Measurements from ENCODE around the gene PSENEN.
"Not testable (repeated sequence)": the region's sequence is repeated elsewhere in the genome, so short reads cannot be mapped to it uniquely, and the experiment has no call there.

PSENEN gene

GRCh38 chr19:35721374-35721773 is 24.1 kb upstream of the PSENEN start:
- Histone ChIP-seq H2AK5ac (ENCODE audit: low read length) (no peak overlapping the region), H3K27me3 (ENCODE audit: insufficient read depth, low read length, poor library complexity) (no peaks in the 10 kb centered on the region), H4K8ac (ENCODE audit: low read depth, low read length) (no peak overlapping the region), H3K79me2 (ENCODE audit: control insufficient read depth, insufficient read depth, low read length) (peaks cover 13% of the 10 kb centered on the region), H2BK5ac (ENCODE audit: low read length) (no peak overlapping the region), H4K5ac (ENCODE audit: low read length) (no peak overlapping the region), H3K4me2 (ENCODE audit: low read length) (no peak overlapping the region), H3K4me3 (ENCODE audit: low read length) (no peak overlapping the region), H3K36me3 (ENCODE audit: control insufficient read depth, insufficient read depth, low read length) (peaks cover 18% of the 10 kb centered on the region), H2BK15ac (replicated peaks; ENCODE audit: low read depth) (no peak overlapping the region), H3K9ac (ENCODE audit: low read length) (no peak overlapping the region), H3K4ac (ENCODE audit: low read depth, low read length) (no peak overlapping the region), H3K4me1 (ENCODE audit: control insufficient read depth, low read depth, low read length) (peaks cover 3% of the 10 kb centered on the region), H3K27ac (ENCODE audit: low read depth, low read length) (no peak overlapping the region), H3K18ac (ENCODE audit: low read length) (no peak overlapping the region), H3K79me1 (ENCODE audit: low read length) (peaks cover 13% of the 10 kb centered on the region), H2BK120ac (ENCODE audit: low read depth, low read length) (no peak overlapping the region), H3K23ac (ENCODE audit: low read length) (no peak overlapping the region), H3K56ac (ENCODE audit: low read length) (no peak overlapping the region)
- WGBS (ENCODE audit: extremely low coverage, insufficient coverage, low lambda C conversion rate): no CpG with 5 or more reads among the region's 16 CpGs
- no peak for DNase-seq

DNA sequence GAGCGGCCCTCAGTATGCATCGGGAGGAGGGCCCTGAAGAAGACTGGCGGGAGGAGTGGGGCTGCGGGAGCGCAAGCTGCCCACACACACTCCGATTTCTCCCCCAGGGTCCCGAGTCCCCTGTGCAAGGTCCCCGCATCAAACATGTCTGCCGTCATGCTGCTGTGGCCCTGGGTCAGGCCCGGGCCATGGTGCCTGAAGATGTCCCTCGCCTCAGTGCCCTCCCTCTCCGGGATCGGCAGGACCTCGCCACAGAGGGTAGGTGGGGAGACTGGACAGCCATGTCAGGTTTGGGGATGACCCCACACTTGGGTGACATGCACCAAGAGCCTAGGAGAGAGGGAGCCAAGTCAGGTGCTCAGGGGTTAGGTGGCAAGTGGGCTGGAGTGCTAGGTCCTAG is 23.0 kb upstream of the PSENEN start:
- Histone ChIP-seq H3K18ac (ENCODE audit: low read length) (no peak overlapping the region), H2AK5ac (ENCODE audit: low read length) (no peak overlapping the region), H3K27me3 (ENCODE audit: insufficient read depth, low read length, poor library complexity) (no peaks in the 10 kb centered on the region), H2BK120ac (ENCODE audit: low read depth, low read length) (no peak overlapping the region), H4K8ac (ENCODE audit: low read depth, low read length) (no peak overlapping the region), H3K79me1 (ENCODE audit: low read length) (peaks cover 13% of the 10 kb centered on the region), H3K9ac (ENCODE audit: low read length) (no peak overlapping the region), H3K4me1 (ENCODE audit: control insufficient read depth, low read depth, low read length) (peaks cover 3% of the 10 kb centered on the region), H2BK5ac (ENCODE audit: low read length) (no peak overlapping the region), H3K27ac (ENCODE audit: low read depth, low read length) (no peak overlapping the region), H3K36me3 (ENCODE audit: control insufficient read depth, insufficient read depth, low read length) (peaks cover 21% of the 10 kb centered on the region), H3K23ac (ENCODE audit: low read length) (no peak overlapping the region), H4K5ac (ENCODE audit: low read length) (no peak overlapping the region), H3K4ac (ENCODE audit: low read depth, low read length) (no peak overlapping the region), H2BK15ac (replicated peaks; ENCODE audit: low read depth) (no peak overlapping the region), H3K4me2 (ENCODE audit: low read length) (no peak overlapping the region), H3K79me2 (ENCODE audit: control insufficient read depth, insufficient read depth, low read length) (peaks cover 13% of the 10 kb centered on the region), H3K56ac (ENCODE audit: low read length) (no peak overlapping the region), H3K4me3 (ENCODE audit: low read length) (no peak overlapping the region)
- no peak for DNase-seq
- no CpG with 5 or more reads among the region's 14 CpGs for WGBS (ENCODE audit: extremely low coverage, insufficient coverage, low lambda C conversion rate)

- H3K36me3 ChIP-seq (ENCODE audit: control insufficient read depth, insufficient read depth, low read length): peaks cover 23% of the 10 kb centered on the region
These were observed 22.6 kb upstream of the PSENEN start for GRCh38 chr19:35722897-35723296.

GRCh38 chr19:35723671-35724070 is 21.8 kb upstream of the PSENEN start:
- Histone ChIP-seq H3K4ac (ENCODE audit: low read depth, low read length) (no peak overlapping the region), H3K18ac (ENCODE audit: low read length) (no peak overlapping the region), H3K23ac (ENCODE audit: low read length) (no peak overlapping the region), H3K27me3 (ENCODE audit: insufficient read depth, low read length, poor library complexity) (no peaks in the 10 kb centered on the region), H2AK5ac (ENCODE audit: low read length) (no peak overlapping the region), H3K56ac (ENCODE audit: low read length) (no peak overlapping the region), H4K8ac (ENCODE audit: low read depth, low read length) (no peak overlapping the region), H3K79me2 (ENCODE audit: control insufficient read depth, insufficient read depth, low read length) (peaks cover 8% of the 10 kb centered on the region), H3K4me1 (ENCODE audit: control insufficient read depth, low read depth, low read length) (peaks cover 3% of the 10 kb centered on the region), H4K5ac (ENCODE audit: low read length) (no peak overlapping the region), H3K4me3 (ENCODE audit: low read length) (no peak overlapping the region), H2BK120ac (ENCODE audit: low read depth, low read length) (no peak overlapping the region), H3K4me2 (ENCODE audit: low read length) (no peak overlapping the region), H3K9ac (ENCODE audit: low read length) (no peak overlapping the region), H3K79me1 (ENCODE audit: low read length) (peaks cover 11% of the 10 kb centered on the region), H2BK15ac (replicated peaks; ENCODE audit: low read depth) (no peak overlapping the region), H2BK5ac (ENCODE audit: low read length) (no peak overlapping the region), H3K36me3 (ENCODE audit: control insufficient read depth, insufficient read depth, low read length) (peaks cover 24% of the 10 kb centered on the region), H3K27ac (ENCODE audit: low read depth, low read length) (no peak overlapping the region)
- no peak for DNase-seq
- no CpG with 5 or more reads among the region's 24 CpGs for WGBS (ENCODE audit: extremely low coverage, insufficient coverage, low lambda C conversion rate)

More at GRCh38 chr19:35722897-35723296, 22.6 kb upstream of the PSENEN start:
- no peak overlapping the region for H2BK5ac ChIP-seq (ENCODE audit: low read length)
- H3K27me3 ChIP-seq (ENCODE audit: insufficient read depth, low read length, poor library complexity): no peaks in the 10 kb centered on the region
- no peak overlapping the region for H3K23ac ChIP-seq (ENCODE audit: low read length)
- no peak overlapping the region for H3K4ac ChIP-seq (ENCODE audit: low read depth, low read length)
- no peak overlapping the region for H3K4me2 ChIP-seq (ENCODE audit: low read length)
- WGBS (ENCODE audit: extremely low coverage, insufficient coverage, low lambda C conversion rate): no CpG with 5 or more reads among the region's 16 CpGs
- H3K9ac ChIP-seq (ENCODE audit: low read length): no peak overlapping the region
- no peak overlapping the region for H4K5ac ChIP-seq (ENCODE audit: low read length)
- H3K56ac ChIP-seq (ENCODE audit: low read length): no peak overlapping the region
- no peak overlapping the region for H2AK5ac ChIP-seq (ENCODE audit: low read length)
- H2BK15ac ChIP-seq (replicated peaks; ENCODE audit: low read depth): no peak overlapping the region
- no peak overlapping the region for H3K4me3 ChIP-seq (ENCODE audit: low read length)
- H2BK120ac ChIP-seq (ENCODE audit: low read depth, low read length): no peak overlapping the region
- peaks cover 13% of the 10 kb centered on the region for H3K79me1 ChIP-seq (ENCODE audit: low read length)
- H3K18ac ChIP-seq (ENCODE audit: low read length): no peak overlapping the region
- no peak overlapping the region for H3K27ac ChIP-seq (ENCODE audit: low read depth, low read length)
- no peak for DNase-seq
- H3K79me2 ChIP-seq (ENCODE audit: control insufficient read depth, insufficient read depth, low read length): peaks cover 13% of the 10 kb centered on the region
- peaks cover 3% of the 10 kb centered on the region for H3K4me1 ChIP-seq (ENCODE audit: control insufficient read depth, low read depth, low read length)
- H4K8ac ChIP-seq (ENCODE audit: low read depth, low read length): no peak overlapping the region

DNA sequence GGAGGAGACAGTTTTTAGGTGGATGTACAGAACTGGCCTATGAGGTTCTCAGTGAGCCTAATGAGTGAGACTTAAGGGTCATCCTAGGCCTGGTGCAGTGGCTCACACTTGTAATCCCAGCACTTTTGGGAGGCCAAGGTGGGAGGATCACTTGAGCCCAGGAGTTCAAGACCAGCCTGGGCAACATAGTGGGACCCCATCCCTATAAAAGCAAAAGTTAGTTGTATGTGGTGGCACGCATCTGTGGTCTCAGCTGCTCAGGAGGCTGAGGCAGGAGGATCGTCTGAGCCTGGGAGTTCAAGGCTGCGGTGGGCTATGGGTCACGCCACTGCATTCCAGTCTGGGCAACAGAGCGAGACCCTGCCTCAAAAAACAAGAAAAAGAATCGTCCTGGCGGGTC is 21.3 kb upstream of the PSENEN start:
- H3K56ac ChIP-seq (ENCODE audit: low read length); H2BK120ac ChIP-seq (ENCODE audit: low read depth, low read length); H3K4me1 ChIP-seq (ENCODE audit: control insufficient read depth, low read depth, low read length); H3K4me3 ChIP-seq (ENCODE audit: low read length); DNase-seq; H3K27ac ChIP-seq (ENCODE audit: low read depth, low read length); H4K5ac ChIP-seq (ENCODE audit: low read length); H3K79me1 ChIP-seq (ENCODE audit: low read length); H2AK5ac ChIP-seq (ENCODE audit: low read length); H3K79me2 ChIP-seq (ENCODE audit: control insufficient read depth, insufficient read depth, low read length); H3K9ac ChIP-seq (ENCODE audit: low read length); H3K4ac ChIP-seq (ENCODE audit: low read depth, low read length); H3K23ac ChIP-seq (ENCODE audit: low read length); H3K4me2 ChIP-seq (ENCODE audit: low read length); H2BK15ac ChIP-seq (replicated peaks; ENCODE audit: low read depth); H3K18ac ChIP-seq (ENCODE audit: low read length); H2BK5ac ChIP-seq (ENCODE audit: low read length); H3K27me3 ChIP-seq (ENCODE audit: insufficient read depth, low read length, poor library complexity); H4K8ac ChIP-seq (ENCODE audit: low read depth, low read length): not testable (repeated sequence)
- no CpG with 5 or more reads among the region's 7 CpGs for WGBS (ENCODE audit: extremely low coverage, insufficient coverage, low lambda C conversion rate)
- H3K36me3 ChIP-seq (ENCODE audit: control insufficient read depth, insufficient read depth, low read length): peaks cover 27% of the 10 kb centered on the region

DNA sequence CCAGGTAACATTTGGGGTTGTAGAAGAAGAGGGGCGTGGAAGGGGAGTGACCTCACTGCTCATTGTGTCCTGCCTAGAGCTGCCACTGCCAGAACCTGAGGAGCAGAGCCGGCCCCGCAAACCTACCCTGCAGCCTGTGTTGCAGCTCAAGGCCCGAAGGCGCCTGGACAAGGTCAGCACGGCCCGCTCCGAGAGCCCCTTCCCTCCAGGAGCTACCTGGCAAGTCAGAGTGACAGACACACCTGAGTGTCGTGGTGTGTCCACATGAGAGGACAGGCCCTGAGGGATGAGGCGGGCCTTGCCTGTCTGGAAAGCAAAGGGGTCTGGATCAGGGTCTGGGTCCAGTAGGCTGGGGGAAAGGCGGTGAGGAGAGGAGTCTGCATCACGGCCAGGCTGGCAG is 20.9 kb upstream of the PSENEN start:
- H2BK120ac ChIP-seq (ENCODE audit: low read depth, low read length): no peak overlapping the region
- no peak overlapping the region for H2BK15ac ChIP-seq (replicated peaks; ENCODE audit: low read depth)
- DNase-seq: no peak
- no peak overlapping the region for H3K9ac ChIP-seq (ENCODE audit: low read length)
- no CpG with 5 or more reads among the region's 12 CpGs for WGBS (ENCODE audit: extremely low coverage, insufficient coverage, low lambda C conversion rate)
- no peak overlapping the region for H3K4ac ChIP-seq (ENCODE audit: low read depth, low read length)
- no peak overlapping the region for H3K18ac ChIP-seq (ENCODE audit: low read length)
- H3K4me1 ChIP-seq (ENCODE audit: control insufficient read depth, low read depth, low read length): no peaks in the 10 kb centered on the region
- no peaks in the 10 kb centered on the region for H3K27me3 ChIP-seq (ENCODE audit: insufficient read depth, low read length, poor library complexity)
- H3K4me2 ChIP-seq (ENCODE audit: low read length): no peak overlapping the region
- H4K8ac ChIP-seq (ENCODE audit: low read depth, low read length): no peak overlapping the region
- no peak overlapping the region for H3K27ac ChIP-seq (ENCODE audit: low read depth, low read length)
- no peak overlapping the region for H3K23ac ChIP-seq (ENCODE audit: low read length)
- no peak overlapping the region for H3K4me3 ChIP-seq (ENCODE audit: low read length)
- H3K36me3 ChIP-seq (ENCODE audit: control insufficient read depth, insufficient read depth, low read length): peaks cover 27% of the 10 kb centered on the region
- no peak overlapping the region for H4K5ac ChIP-seq (ENCODE audit: low read length)
- H3K79me1 ChIP-seq (ENCODE audit: low read length): peaks cover 3% of the 10 kb centered on the region
- H2AK5ac ChIP-seq (ENCODE audit: low read length): no peak overlapping the region
- H3K79me2 ChIP-seq (ENCODE audit: control insufficient read depth, insufficient read depth, low read length): no peaks in the 10 kb centered on the region
- no peak overlapping the region for H3K56ac ChIP-seq (ENCODE audit: low read length)
- H2BK5ac ChIP-seq (ENCODE audit: low read length): no peak overlapping the region
